Mesodermal cell (in vitro differentiated cells): Measurements from ENCODE around the gene SLC4A4.

Experiments
- H3K27ac ChIP-seq: 2 replicates; pipeline ENCODE4 v1.7.0; 2013; ENCODE audit warnings: mild to moderate bottlenecking, low read depth, low read length, moderate library complexity; ENCODE audit not compliant: severe bottlenecking
- H3K36me3 ChIP-seq: 2 replicates; pipeline ENCODE4 v1.7.1; 2013; ENCODE audit warnings: mild to moderate bottlenecking, low read length, moderate library complexity; ENCODE audit not compliant: control insufficient read depth, insufficient read depth
- H3K4me1 ChIP-seq: one replicate; pipeline ENCODE4 v1.7.1; 2013; ENCODE audit warnings: mild to moderate bottlenecking, low read length; ENCODE audit not compliant: insufficient read depth, control insufficient read depth, poor library complexity, severe bottlenecking
- H3K4me3 ChIP-seq: 2 replicates; pipeline ENCODE4 v1.7.0; 2013; ENCODE audit warnings: low read length, control low read depth, mild to moderate bottlenecking; ENCODE audit not compliant: insufficient read depth, poor library complexity, severe bottlenecking; ENCODE audit errors: extremely low read depth
- H3K9me3 ChIP-seq: 2 replicates; pipeline ENCODE4 v1.7.1; 2013; ENCODE audit warnings: mild to moderate bottlenecking, low read length, moderate library complexity; ENCODE audit not compliant: control insufficient read depth
- WGBS, 2 experiments: methylation state at CpG; one replicate each; pipeline ENCODE4 v1.1.5; 2013; ENCODE audit warnings: missing lambda C conversion rate in 2 of 2; ENCODE audit not compliant: insufficient coverage in 2 of 2; 5-methylcytosine and 5-hydroxymethylcytosine counted together

The SLC4A4 gene

DNA sequence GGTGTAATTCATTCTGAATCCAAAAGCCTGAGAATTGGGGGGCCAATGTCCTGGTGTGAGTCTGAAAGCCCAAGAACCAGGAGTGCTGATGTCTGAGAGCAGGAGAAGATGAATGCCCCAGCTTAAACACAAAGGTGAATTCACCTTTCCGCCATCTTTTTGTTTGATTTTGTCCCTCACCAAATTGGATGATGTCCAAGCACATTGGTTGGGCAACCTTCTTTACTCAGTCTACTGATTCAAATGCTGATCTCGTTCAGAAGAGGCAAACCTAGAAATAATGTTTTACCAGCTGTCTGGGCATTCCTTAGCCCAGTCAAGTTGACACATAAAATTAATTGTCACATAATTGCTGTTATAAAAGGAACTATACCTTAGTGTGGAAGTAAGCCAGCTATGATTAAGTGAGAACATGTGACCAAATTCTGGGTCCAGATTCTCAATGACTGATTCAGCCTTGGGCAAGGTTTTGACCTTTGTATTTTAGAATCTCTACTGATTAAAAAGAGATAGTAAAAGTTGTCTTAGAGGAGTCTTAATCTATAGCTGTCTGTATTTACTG is 34.5 kb upstream of the SLC4A4 start:
- Histone ChIP-seq H3K4me1 (no peaks in the 10 kb centered on the region), H3K27ac (no peak overlapping the region), H3K36me3 (no peaks in the 10 kb centered on the region), H3K4me3 (no peak overlapping the region), H3K9me3 (no peaks in the 10 kb centered on the region)
- 94 to 100% methylated on average over 1 to 2 of the region's 2 CpGs for WGBS, 2 experiments

DNA sequence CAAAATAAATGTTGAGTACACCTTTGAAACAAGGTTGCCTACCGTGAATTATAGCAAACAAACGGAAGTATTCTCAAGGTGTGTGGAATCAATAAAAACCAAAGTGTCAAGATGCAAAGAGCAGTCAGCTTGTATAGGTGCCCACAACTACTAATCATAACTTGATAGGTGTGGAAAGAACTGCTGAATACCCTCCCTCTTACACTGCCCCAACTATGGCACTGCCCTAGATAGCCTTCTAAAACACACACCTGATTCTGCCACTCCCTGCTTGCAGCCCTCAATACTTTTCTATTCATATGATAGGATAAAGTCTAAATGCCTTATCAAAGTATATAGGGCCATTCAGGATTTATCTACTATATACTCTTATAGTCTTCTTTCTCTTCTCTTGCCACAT is 31.1 kb upstream of the SLC4A4 start:
- no peaks in the 10 kb centered on the region for H3K36me3 ChIP-seq
- 100% methylated on average over 2 of the region's 2 CpGs; no CpG with 5 or more reads in 1 of the 2 experiments for WGBS, 2 experiments

DNA sequence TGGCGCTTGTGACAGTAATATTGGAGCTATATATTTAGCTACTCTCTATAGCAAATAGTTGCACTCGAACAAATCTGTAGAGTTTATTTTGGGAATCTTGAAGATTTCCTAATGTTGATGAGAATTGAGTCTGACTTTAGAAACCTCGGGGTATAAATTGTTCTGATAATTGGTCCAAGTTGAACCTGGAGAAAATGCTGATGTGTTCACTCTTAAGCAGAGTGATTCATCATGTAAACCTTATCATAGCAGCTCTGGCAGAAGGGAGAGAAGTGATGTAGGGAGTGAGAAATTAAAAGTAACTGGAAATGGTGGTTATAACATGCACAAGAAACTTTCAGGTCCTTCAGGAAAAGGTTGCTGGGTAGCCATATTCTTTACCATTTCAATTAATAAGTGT is 16.4 kb upstream of the SLC4A4 start:
- Histone ChIP-seq H3K4me3 (no peak overlapping the region), H3K4me1 (no peaks in the 10 kb centered on the region), H3K36me3 (no peaks in the 10 kb centered on the region), H3K9me3 (no peaks in the 10 kb centered on the region), H3K27ac (no peak overlapping the region)
- 86 to 89% methylated on average over 1 of the region's 3 CpGs for WGBS, 2 experiments

More for the DNA sequence above, 31.1 kb upstream of the SLC4A4 start:
- Histone ChIP-seq H3K27ac (no peak overlapping the region), H3K4me3 (no peak overlapping the region), H3K4me1 (no peaks in the 10 kb centered on the region), H3K9me3 (no peaks in the 10 kb centered on the region)

DNA sequence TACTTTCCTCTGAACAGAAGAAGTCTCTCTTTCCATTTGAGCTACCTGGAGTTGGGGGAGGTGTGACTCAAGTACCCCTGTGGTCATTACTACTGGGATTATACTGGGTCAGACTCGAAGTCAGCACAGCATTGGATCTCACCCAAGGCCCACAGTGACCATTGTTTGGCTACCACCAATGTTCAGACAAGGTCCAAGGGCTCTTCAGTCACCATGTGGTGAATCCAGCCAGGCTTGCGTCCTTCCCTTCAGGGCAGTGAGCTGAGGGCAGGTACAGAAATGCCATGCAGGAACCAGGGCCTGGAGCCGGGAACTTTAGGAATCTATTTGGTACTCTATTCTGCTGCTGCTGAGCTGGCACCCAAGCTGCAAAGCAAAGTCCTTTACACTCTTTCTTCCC is 5.5 kb upstream of the SLC4A4 start:
- H3K9me3 ChIP-seq: no peaks in the 10 kb centered on the region
- no peaks in the 10 kb centered on the region for H3K36me3 ChIP-seq
- H3K27ac ChIP-seq: no peak overlapping the region
- no peak overlapping the region for H3K4me3 ChIP-seq
- no peaks in the 10 kb centered on the region for H3K4me1 ChIP-seq
- WGBS, 2 experiments: 84 to 98% methylated on average over 3 of the region's 3 CpGs

DNA sequence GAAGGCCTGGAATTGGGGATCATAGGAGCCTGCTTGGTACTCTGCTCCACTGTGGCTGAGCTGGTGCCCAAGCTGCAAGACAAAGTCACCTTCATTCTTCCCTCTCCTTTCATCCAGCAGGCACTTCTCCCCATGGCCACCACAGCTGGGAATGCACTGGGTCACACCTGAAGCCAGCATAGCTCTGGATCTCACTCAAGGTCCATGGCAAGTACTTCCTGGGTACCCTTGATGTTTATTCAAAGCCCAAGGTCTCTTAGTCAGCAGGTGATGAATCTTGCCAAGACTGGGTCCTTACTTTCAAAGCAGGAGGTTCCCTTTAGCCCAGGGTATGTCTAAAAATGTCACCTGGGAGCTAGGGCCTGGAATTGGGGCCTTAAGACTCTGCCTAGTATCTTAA is 4.9 kb upstream of the SLC4A4 start:
- Histone ChIP-seq H3K4me1 (no peaks in the 10 kb centered on the region), H3K4me3 (no peak overlapping the region), H3K27ac (no peak overlapping the region), H3K36me3 (no peaks in the 10 kb centered on the region), H3K9me3 (no peaks in the 10 kb centered on the region)

DNA sequence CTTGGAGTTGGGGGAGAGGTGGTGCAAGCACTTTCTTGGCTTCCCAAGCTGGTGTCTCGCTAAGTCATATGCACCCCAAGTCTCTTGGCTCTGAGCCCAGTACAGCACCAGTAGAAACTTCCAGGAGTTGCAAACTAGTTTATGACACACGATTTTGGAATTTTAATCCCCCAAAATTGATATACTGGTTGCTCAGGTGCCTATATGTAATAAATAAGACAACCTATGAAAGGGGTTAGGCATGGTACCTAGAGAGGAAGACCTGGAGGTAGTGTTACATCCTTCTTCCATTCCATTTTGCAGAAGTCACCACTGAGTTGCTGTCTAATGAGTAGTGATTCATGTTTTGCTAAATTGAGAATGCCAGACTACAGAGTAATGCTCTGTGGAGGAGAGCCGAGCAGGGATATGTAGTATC is 4.3 kb upstream of the SLC4A4 start:
- Histone ChIP-seq H3K27ac (no peak overlapping the region), H3K9me3 (no peaks in the 10 kb centered on the region), H3K36me3 (no peaks in the 10 kb centered on the region), H3K4me3 (no peak overlapping the region), H3K4me1 (no peaks in the 10 kb centered on the region)
- 86 to 100% methylated on average over 1 to 2 of the region's 3 CpGs for WGBS, 2 experiments

DNA sequence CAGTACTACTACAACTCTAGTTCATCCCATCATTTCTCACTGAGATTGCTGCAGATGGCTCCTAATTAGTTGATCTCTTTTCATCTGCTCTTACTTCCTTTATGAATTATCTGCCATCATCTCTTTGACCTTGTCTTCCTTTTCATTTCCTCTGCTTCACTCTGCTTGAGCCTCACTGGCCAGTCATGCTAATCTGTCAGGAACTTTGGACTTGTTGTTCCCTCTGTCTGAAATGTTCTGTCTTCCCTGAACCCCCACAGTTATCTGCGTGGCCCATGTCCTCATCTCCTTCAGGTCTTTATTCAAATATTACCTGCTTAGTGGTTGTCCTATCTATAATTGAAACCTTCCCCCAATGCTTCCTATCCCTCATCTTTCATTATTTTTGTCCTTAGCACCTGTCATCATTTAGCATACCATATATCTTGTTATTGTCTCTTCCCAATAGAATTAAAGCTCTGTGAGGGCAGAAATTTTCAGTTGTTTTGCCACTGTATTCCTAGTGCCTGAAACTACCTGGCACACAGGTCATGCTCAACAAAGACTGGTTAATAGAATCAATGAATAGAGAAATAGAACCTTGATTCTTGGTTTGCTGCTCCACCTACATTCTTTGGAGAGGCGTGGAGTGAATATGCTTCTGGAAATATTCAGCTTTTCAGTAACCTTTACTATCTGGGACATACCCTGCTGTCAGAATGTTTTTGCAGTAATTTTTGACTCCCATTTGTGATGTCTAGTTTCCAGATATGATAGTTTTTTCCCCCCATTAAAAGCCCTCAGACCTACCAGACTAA is 5.0 kb downstream of the SLC4A4 start:
- 67 to 89% methylated on average over 1 of the region's 2 CpGs for WGBS, 2 experiments
- Histone ChIP-seq H3K4me1 (no peaks in the 10 kb centered on the region), H3K9me3 (no peaks in the 10 kb centered on the region), H3K36me3 (no peaks in the 10 kb centered on the region), H3K4me3 (no peak overlapping the region), H3K27ac (no peak overlapping the region)

DNA sequence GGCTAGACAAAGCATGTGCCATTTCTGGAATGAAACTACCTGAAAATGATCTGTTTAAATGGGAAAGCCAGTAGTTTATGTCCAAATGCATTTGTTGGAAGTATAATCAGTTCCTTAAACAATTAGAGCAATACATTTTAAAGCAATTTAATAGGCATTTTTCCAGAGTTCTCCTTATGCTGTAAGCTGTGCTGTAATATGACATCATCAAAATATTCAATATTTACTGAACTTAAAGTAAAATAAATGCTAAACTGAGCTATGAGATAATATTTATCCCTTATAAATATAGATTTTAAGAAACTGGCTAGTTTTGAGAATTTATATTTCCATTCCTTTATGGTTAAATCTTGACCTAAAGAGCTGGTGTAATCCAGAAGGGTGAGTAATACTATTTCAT is 7.9 kb downstream of the SLC4A4 start:
- Histone ChIP-seq H3K4me1 (no peaks in the 10 kb centered on the region), H3K4me3 (no peak overlapping the region), H3K36me3 (no peaks in the 10 kb centered on the region), H3K9me3 (no peaks in the 10 kb centered on the region), H3K27ac (no peak overlapping the region)

DNA sequence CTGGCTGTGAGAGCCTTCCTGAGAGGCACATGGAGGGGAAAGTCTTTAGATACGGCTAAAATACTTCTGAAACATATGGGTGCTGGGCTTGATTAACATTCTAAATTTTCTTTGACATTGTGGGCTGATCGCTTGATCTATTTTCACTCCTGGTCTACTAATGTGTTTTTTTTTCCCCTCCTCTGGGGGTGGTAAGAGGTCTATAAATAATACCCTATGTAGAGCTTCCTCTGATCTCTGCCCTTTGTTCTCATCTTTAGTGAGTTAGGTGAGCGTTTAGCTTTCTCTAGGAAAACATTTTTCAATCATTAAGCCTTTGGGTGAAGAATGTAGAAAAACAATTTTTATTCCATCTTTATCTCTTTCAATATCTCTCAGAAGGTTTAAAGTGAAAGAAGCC is 9.8 kb downstream of the SLC4A4 start:
- Histone ChIP-seq H3K4me3 (no peak overlapping the region), H3K9me3 (no peaks in the 10 kb centered on the region), H3K36me3 (no peaks in the 10 kb centered on the region), H3K4me1 (no peaks in the 10 kb centered on the region), H3K27ac (no peak overlapping the region)
- WGBS, 2 experiments: no CpG with 5 or more reads among the region's 3 CpGs

DNA sequence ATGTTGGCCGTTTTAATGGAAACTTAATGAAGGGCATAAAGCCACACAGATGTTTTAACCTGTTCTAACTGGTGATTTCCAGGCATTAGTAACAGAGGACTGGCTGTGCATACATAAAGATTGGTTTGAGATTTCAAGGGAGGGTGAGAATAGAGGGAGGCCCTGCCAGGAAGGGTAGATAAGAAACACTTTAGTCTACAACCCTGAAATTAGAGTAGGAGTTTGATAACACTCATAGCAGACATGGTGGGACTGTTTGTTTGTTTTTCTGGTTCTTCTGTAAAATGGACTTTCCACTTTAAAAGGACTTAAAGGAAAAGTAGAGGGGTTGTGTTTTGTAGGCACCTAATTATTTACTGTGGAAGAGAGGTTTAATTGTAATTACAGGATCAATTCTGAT is 16.2 kb downstream of the SLC4A4 start:
- no peaks in the 10 kb centered on the region for H3K4me1 ChIP-seq
- 80 to 83% methylated on average over 1 of the region's 1 CpG for WGBS, 2 experiments
- no peak overlapping the region for H3K27ac ChIP-seq
- no peaks in the 10 kb centered on the region for H3K9me3 ChIP-seq
- H3K36me3 ChIP-seq: no peaks in the 10 kb centered on the region
- no peak overlapping the region for H3K4me3 ChIP-seq

DNA sequence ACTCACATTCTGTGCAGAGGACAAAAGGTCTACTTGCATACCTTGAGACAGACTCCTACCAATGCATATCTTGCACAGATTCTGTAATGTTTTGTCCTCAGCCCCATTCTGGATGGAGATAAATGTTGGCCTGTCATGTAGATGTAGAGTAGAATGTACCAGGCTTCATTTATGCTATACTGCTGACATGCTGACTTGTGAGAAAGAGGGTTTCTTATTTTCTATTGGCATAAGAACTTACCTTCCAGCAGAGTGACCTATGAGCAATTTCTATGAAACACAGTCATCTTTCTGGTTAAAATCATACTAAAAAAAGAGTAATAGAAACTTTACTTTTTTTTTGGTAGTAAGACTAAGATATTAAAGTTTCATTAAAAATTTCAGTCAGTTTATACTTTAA is 17.2 kb downstream of the SLC4A4 start:
- Histone ChIP-seq H3K9me3 (no peaks in the 10 kb centered on the region), H3K27ac (no peak overlapping the region), H3K4me1 (no peaks in the 10 kb centered on the region), H3K36me3 (no peaks in the 10 kb centered on the region), H3K4me3 (no peak overlapping the region)
